Sigmoid colon (tissue), 7 donors: ENCODE measurements around the gene PSAP. TPM values are rescaled to one million over a fixed set of nuclear protein-coding genes. Genes with fewer than 3 reads are reported as not detected.
"Not testable (repeated sequence)": the region's sequence is repeated elsewhere in the genome, so short reads cannot be mapped to it uniquely, and the experiment has no call there.

Experiments
- DNase-seq: peaks from one replicate; pipeline ENCODE4 v3.0.0-alpha.2; 2019
- H3K27ac ChIP-seq, 4 donors: fragments of 200-600 bp; sonication (generic); one replicate each; pipeline ENCODE4 v1.5.1; 2016 to 2019; ENCODE audit warnings: mild to moderate bottlenecking in 1 of 4
- H3K27me3 ChIP-seq, 3 donors: fragments of 200-600 bp; sonication (generic); one replicate each; pipeline ENCODE4 v1.5.1; 2019; ENCODE audit warnings: mild to moderate bottlenecking in 1 of 3
- H3K36me3 ChIP-seq, 4 donors: fragments of 200-600 bp; sonication (generic); one replicate each; pipeline ENCODE4 v1.5.1; 2016 to 2019
- H3K4me1 ChIP-seq, 4 donors: fragments of 200-600 bp; sonication (generic); one replicate each; pipeline ENCODE4 v1.5.1; 2017 to 2019
- H3K4me3 ChIP-seq, 4 donors: fragments of 200-600 bp; sonication (generic); one replicate each; pipeline ENCODE4 v1.5.1; 2017 to 2019; ENCODE audit warnings: mild to moderate bottlenecking in 2 of 4, moderate library complexity in 1 of 4
- H3K9me3 ChIP-seq, 4 donors: fragments of 200-600 bp in 3 of 4; sonication (generic) in 3 of 4; one replicate each; pipeline versions ENCODE4 v1.5.1 to v1.6.1; 2013 to 2019
- CTCF ChIP-seq, 4 experiments: fragments of 450-650 bp in 3 of 4; fragments of 200-600 bp in 1 of 4; IDR thresholded peaks; one replicate each; pipeline ENCODE4 v1.5.1; 2016 to 2019; ENCODE audit warnings: antibody characterized with exemption in 4 of 4, mild to moderate bottlenecking in 3 of 4, moderate library complexity in 2 of 4
- EP300 ChIP-seq, 4 donors: sonication (generic); formaldehyde crosslinking; IDR thresholded peaks; one replicate each; pipeline ENCODE4 v1.6.1; 2017; ENCODE audit warnings: antibody characterized with exemption in 4 of 4
- POLR2A ChIP-seq, 2 donors: fragments of 450-650 bp; IDR thresholded peaks; one replicate each; pipeline ENCODE4 v1.6.1; 2016; ENCODE audit warnings: antibody characterized with exemption in 2 of 2, mild to moderate bottlenecking in 2 of 2, moderate library complexity in 2 of 2
- POLR2AphosphoS5 ChIP-seq, 4 donors: sonication (generic); formaldehyde crosslinking; IDR thresholded peaks; one replicate each; pipeline ENCODE4 v1.6.1; 2017; ENCODE audit warnings: antibody characterized with exemption in 4 of 4
- WGBS, 2 donors: extraction: QIAGEN DNeasy Blood & Tissue Kit; methylation state at CpG; one replicate each; pipeline ENCODE4 v1.1.7; 2013; 5-methylcytosine and 5-hydroxymethylcytosine counted together
- intact Hi-C: fragments of 100-400 bp; cut with DNase I; formaldehyde crosslinking; loops from one replicate; pipeline ENCODE4 v1.15.1; 2023
- polyA plus RNA-seq, 3 donors: library from polyadenylated mRNA; stranded (reverse); fragments of 200-250 nt; gene quantifications; one replicate each; pipeline ENCODE4 v1.2.3, GENCODE V29; 2013
- total RNA-seq, 4 donors: library from RNA; depleted of rRNA; stranded (reverse); fragments of >200 nt; gene quantifications; one replicate each; pipeline ENCODE4 v1.1.0, GENCODE V29; 2016
- donor health status: healthy with polysubstance abuse.
- donor health status: Bipolar disorder and iron deficiency.
- donor health status: healthy.

PSAP gene
- total and polyA plus RNA-seq, 7 donors: 200 to 960 (median 636) TPM

- Histone ChIP-seq H3K27ac (no peak overlapping the region), H3K36me3 (no peaks in the 10 kb centered on the region), H3K4me3 (no peak overlapping the region), H3K9me3 (no peaks in the 10 kb centered on the region), H3K27me3 (no peaks in the 10 kb centered on the region), H3K4me1 (peaks cover 0 to 12% (median 11%) of the 10 kb centered on the region in 4 donors)
- no peak for DNase-seq
- intact Hi-C loops: no loop called here
- no peak for TF ChIP-seq CTCF (IDR thresholded peaks at IDR 0.05)
- no peak for TF ChIP-seq POLR2A (IDR thresholded peaks at IDR 0.05)
- TF ChIP-seq POLR2AphosphoS5 (IDR thresholded peaks at IDR 0.05): no peak
- TF ChIP-seq EP300 (IDR thresholded peaks at IDR 0.05): no peak
- 72 to 81% methylated on average over 7 of the region's 7 CpGs for WGBS, 2 donors
Observed at GRCh38 chr10:71873582-71874211, 22.6 kb upstream of the PSAP start.

DNA sequence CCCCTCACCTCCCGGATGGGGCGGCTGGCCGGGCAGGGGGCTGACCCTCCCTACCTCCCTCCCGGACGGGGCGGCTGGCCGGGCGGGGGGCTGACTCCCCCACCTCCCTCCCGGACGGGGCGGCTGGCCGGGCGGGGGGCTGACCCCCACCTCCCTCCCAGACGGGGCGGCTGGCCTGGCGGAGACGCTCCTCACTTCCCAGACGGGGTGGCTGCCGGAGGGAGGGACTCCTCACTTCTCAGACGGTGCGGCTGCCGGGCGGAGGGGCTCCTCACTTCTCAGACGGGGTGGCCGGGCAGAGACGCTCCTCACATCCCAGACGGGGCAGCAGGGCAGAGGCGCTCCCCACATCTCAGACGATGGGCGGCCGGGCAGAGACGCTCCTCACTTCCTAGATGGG lies 18.6 kb upstream of the PSAP start:
- intact Hi-C loops, H3K27ac ChIP-seq, DNase-seq, H3K36me3 ChIP-seq, H3K9me3 ChIP-seq, H3K4me3 ChIP-seq, H3K27me3 ChIP-seq: not testable (repeated sequence)
- peaks cover 0 to 12% (median 11%) of the 10 kb centered on the region in 4 donors for H3K4me1 ChIP-seq
- WGBS, 2 donors: 93 to 94% methylated on average over 32 of the region's 32 CpGs

GRCh38 chr10:71868192-71868697 lies 17.2 kb upstream of the PSAP start:
- 58 to 60% methylated on average over 5 of the region's 5 CpGs for WGBS, 2 donors
- H3K9me3 ChIP-seq: no peaks in the 10 kb centered on the region
- no peak overlapping the region for H3K27ac ChIP-seq
- TF ChIP-seq POLR2A (IDR thresholded peaks at IDR 0.05) (no peak), EP300 (IDR thresholded peaks at IDR 0.05) (peak in 1 of 4 donors; percentile 70), POLR2AphosphoS5 (IDR thresholded peaks at IDR 0.05) (peak in 1 of 4 donors; percentile 71)
- H3K4me3 ChIP-seq: no peak overlapping the region
- peaks cover 0 to 12% (median 11%) of the 10 kb centered on the region in 4 donors for H3K4me1 ChIP-seq
- DNase-seq: peak; percentile 83
- H3K36me3 ChIP-seq: no peaks in the 10 kb centered on the region
- intact Hi-C loops: no loop called here
- no peaks in the 10 kb centered on the region for H3K27me3 ChIP-seq

GRCh38 chr10:71865561-71866041 lies 14.6 kb upstream of the PSAP start:
- 83 to 87% methylated on average over 7 of the region's 7 CpGs for WGBS, 2 donors
- DNase-seq: no peak
- peaks cover 0 to 15% (median 10%) of the 10 kb centered on the region in 4 donors for H3K4me1 ChIP-seq
- no peaks in the 10 kb centered on the region for H3K36me3 ChIP-seq
- no peaks in the 10 kb centered on the region for H3K27me3 ChIP-seq
- H3K9me3 ChIP-seq: no peaks in the 10 kb centered on the region
- TF ChIP-seq POLR2A (IDR thresholded peaks at IDR 0.05) (no peak), EP300 (IDR thresholded peaks at IDR 0.05) (no peak), CTCF (IDR thresholded peaks at IDR 0.05) (no peak), POLR2AphosphoS5 (IDR thresholded peaks at IDR 0.05) (no peak)
- intact Hi-C loops: no loop called here
- H3K4me3 ChIP-seq: no peak overlapping the region
- H3K27ac ChIP-seq: no peak overlapping the region

- Histone ChIP-seq H3K27ac (no peak overlapping the region), H3K9me3 (no peaks in the 10 kb centered on the region), H3K4me1 (peaks cover 0 to 20% (median 17%) of the 10 kb centered on the region in 4 donors), H3K4me3 (no peak overlapping the region), H3K36me3 (no peaks in the 10 kb centered on the region), H3K27me3 (no peaks in the 10 kb centered on the region)
- DNase-seq: no peak
- intact Hi-C loops: no loop called here
- 77 to 80% methylated on average over 5 of the region's 5 CpGs for WGBS, 2 donors
- TF ChIP-seq POLR2AphosphoS5 (IDR thresholded peaks at IDR 0.05) (no peak), CTCF (IDR thresholded peaks at IDR 0.05) (no peak), POLR2A (IDR thresholded peaks at IDR 0.05) (no peak), EP300 (IDR thresholded peaks at IDR 0.05) (no peak)
Observed at GRCh38 chr10:71864911-71865361, 13.9 kb upstream of the PSAP start.
